Measurements from ENCODE around the gene HMX3. TPM values are rescaled to one million over a fixed set of nuclear protein-coding genes. Genes with fewer than 3 reads are reported as not detected.

Gene HMX3
- total and polyA plus RNA-seq, 2 of the 8 experiments (the other 6 are each of a cell fraction or from before 2014, with no cell fraction given), result 0.05 TPM; not detected in 1

DNA sequence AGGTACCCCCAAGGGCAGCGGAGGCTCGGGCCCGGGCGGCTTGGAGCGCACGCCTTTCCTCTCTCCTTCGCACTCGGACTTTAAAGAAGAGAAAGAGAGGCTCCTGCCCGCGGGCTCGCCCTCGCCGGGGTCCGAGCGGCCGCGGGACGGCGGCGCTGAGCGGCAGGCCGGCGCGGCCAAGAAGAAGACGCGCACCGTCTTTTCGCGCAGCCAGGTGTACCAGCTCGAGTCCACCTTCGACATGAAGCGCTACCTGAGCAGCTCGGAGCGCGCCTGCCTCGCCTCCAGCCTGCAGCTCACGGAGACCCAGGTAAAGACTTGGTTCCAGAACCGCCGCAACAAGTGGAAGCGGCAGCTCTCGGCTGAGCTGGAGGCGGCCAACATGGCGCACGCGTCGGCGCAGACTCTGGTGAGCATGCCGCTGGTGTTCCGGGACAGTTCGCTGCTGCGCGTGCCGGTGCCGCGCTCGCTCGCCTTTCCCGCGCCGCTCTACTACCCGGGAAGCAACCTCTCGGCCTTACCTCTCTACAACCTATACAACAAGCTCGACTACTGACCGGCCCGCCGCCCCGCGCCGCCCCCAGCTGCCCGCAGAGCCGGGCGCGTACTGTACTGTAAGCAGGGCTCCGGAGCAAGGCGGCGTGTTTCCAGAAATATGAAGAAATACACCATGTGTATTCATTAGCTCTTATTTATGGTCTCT lies 13.9 kb downstream of the HMX3 start (continued):
- TF ChIP-seq KDM4A (IDR thresholded peaks at IDR 0.05; ENCODE audit: low read depth, low read length, severe bottlenecking) (peak; percentile 88), GABPA (IDR thresholded peaks at IDR 0.05; ENCODE audit: borderline replicate concordance, insufficient read depth, low read length) (0 out of 2 replicates have a peak, but pooled peaks have one; percentile 36), TCF12 (IDR thresholded peaks at IDR 0.05; ENCODE audit: low read depth, low read length) (no peak), RNF2 (IDR thresholded peaks at IDR 0.05; ENCODE audit: borderline replicate concordance, low read depth, low read length, missing control alignments, poor library complexity, severe bottlenecking) (peak; percentile 94), YY1 (IDR thresholded peaks at IDR 0.05; ENCODE audit: low read depth, low read length) (peak; percentile 76; the same call in 1 of the 2 replicates), RBBP5 (IDR thresholded peaks at IDR 0.05; ENCODE audit: borderline replicate concordance, low read depth, low read length) (peak; percentile 43; the same call in 1 of the 2 replicates), SUZ12 (IDR thresholded peaks at IDR 0.05; ENCODE audit: low read length) (peak; percentile 97), ASH2L (IDR thresholded peaks at IDR 0.05; ENCODE audit: low read length) (peak; percentile 62)
- TF ChIP-seq, protein P1, sequence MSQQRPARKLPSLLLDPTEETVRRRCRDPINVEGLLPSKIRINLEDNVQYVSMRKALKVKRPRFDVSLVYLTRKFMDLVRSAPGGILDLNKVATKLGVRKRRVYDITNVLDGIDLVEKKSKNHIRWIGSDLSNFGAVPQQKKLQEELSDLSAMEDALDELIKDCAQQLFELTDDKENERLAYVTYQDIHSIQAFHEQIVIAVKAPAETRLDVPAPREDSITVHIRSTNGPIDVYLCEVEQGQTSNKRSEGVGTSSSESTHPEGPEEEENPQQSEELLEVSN (IDR thresholded peaks at IDR 0.05), result peak; percentile 95
